Measurements from ENCODE around the gene CAPN12. TPM values are rescaled to one million over a fixed set of nuclear protein-coding genes. Genes with fewer than 3 reads are reported as not detected.

The CAPN12 gene
- total RNA-seq, 1 experiment from 2014 or later = 8.8 TPM

DNA sequence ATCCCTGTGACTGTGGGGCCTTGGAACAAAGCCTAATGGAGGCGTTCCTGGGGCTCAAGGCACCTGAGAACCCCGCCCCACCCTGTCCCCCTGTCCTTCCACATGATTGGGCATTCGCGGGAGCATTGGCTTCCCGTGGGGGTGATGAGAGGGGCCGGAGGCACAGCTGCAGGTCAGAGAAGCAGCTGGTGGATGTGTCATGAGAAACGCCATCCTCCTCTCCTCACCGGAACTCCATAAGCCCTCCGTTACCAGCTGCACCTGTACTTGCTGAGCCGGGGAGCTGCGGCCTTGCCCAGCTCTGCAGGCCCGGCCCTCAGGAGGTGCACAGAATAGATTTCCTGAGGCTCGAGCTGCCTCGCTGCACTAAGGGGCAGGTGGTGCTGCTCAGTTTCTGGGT is 42.0 kb downstream of the CAPN12 start:
- no peak for DNase-seq (ENCODE audit: low read depth, low spot score)
- Histone ChIP-seq H3K79me2 (ENCODE audit: insufficient read depth, low read length) (peaks cover 94% of the 10 kb centered on the region), H3K27me3 (ENCODE audit: insufficient read depth, low read length) (no peaks in the 10 kb centered on the region), H3K9me2 (ENCODE audit: insufficient read depth) (no peaks in the 10 kb centered on the region), H3K4me3 (replicated peaks in 1 of 2; ENCODE audit: low read depth in 1 of 2, low read length in 2 of 2) (no peak overlapping the region), H4K20me1 (ENCODE audit: insufficient read depth) (no peaks in the 10 kb centered on the region), H3K36me3 (ENCODE audit: control insufficient read depth in 1 of 2, insufficient read depth in 2 of 2, low read length in 2 of 2) (peaks cover 37 to 81% of the 10 kb centered on the region in 2 experiments), H3K9me3 (ENCODE audit: control insufficient read depth in 1 of 2, insufficient read depth in 1 of 2, low read depth in 1 of 2, low read length in 2 of 2) (no peaks in the 10 kb centered on the region), H3K9ac (ENCODE audit: low read length) (no peak overlapping the region), H2AFZ (ENCODE audit: low read depth, low read length, poor library complexity, severe bottlenecking) (no peak overlapping the region), H3K27ac (ENCODE audit: low read depth, low read length) (no peak overlapping the region), H3K4me2 (ENCODE audit: low read length) (no peak overlapping the region), H3K4me1 (ENCODE audit: control insufficient read depth in 1 of 2, insufficient read depth in 2 of 2, low read length in 2 of 2) (peaks cover 0 to 9% of the 10 kb centered on the region in 2 experiments; a peak in 1 of 4 replicates)
- no peak for TF ChIP-seq SIN3A (IDR thresholded peaks at IDR 0.05; ENCODE audit: low read depth)
- CTCF ChIA-PET = no interaction called here
- intact Hi-C loops (cut with micrococcal nuclease) = no loop called here
- RAD21 ChIA-PET (ENCODE audit: low non-redundant PET in 1 of 2, low total read pairs in 2 of 2, uncharacterized antibody in 2 of 2, unreplicated experiment in 2 of 2) = no interaction called here
- no peak for ATAC-seq
- no TSS peak for BruUV-seq (replicated peaks)
- POLR2A ChIA-PET = no interaction called here

DNA sequence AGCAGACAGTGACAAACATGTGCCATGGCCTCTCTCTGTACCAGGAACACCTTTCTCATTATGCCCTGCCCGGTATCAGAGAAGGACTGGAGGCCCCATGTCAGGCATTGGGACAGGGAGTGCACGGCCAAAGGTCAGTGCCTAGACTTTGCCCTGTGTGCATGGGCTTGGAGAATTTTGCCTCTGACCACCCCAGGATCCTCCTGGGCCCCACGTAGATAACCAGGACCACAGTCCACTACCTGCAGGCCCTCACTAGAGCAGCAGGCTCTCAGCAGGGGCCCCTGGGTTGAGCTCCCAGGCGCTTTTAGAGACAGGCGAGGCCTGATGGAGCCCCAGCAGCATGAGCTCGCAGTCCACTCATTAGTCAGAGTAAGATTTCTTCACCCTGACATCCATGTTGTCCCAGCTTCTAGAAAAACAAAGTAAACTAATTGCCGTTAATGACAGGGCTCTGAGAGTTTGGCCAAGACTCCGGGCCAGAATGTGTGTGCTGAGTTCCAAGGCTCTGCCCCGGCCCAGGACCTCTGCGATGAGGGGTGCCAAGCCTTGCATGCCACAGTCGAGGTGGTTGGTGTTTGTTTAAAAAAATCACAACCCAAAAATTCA is 42.7 kb downstream of the CAPN12 start:
- Histone ChIP-seq H3K9me3 (ENCODE audit: control insufficient read depth in 1 of 2, insufficient read depth in 1 of 2, low read depth in 1 of 2, low read length in 2 of 2) (no peaks in the 10 kb centered on the region), H3K27ac (ENCODE audit: low read depth, low read length) (no peak overlapping the region), H3K9ac (ENCODE audit: low read length) (no peak overlapping the region), H3K27me3 (ENCODE audit: insufficient read depth, low read length) (no peaks in the 10 kb centered on the region), H3K9me2 (ENCODE audit: insufficient read depth) (no peaks in the 10 kb centered on the region), H3K4me3 (replicated peaks in 1 of 2; ENCODE audit: low read depth in 1 of 2, low read length in 2 of 2) (no peak overlapping the region), H3K4me1 (ENCODE audit: control insufficient read depth in 1 of 2, insufficient read depth in 2 of 2, low read length in 2 of 2) (peaks cover 0 to 17% of the 10 kb centered on the region in 2 experiments; a peak in 1 of 4 replicates), H3K79me2 (ENCODE audit: insufficient read depth, low read length) (peaks cover 95% of the 10 kb centered on the region), H3K36me3 (ENCODE audit: control insufficient read depth in 1 of 2, insufficient read depth in 2 of 2, low read length in 2 of 2) (peaks cover 30 to 81% of the 10 kb centered on the region in 2 experiments), H2AFZ (ENCODE audit: low read depth, low read length, poor library complexity, severe bottlenecking) (no peak overlapping the region), H4K20me1 (ENCODE audit: insufficient read depth) (no peaks in the 10 kb centered on the region), H3K4me2 (ENCODE audit: low read length) (no peak overlapping the region)
- BruUV-seq (replicated peaks) = no TSS peak
- ATAC-seq (no peak), DNase-seq (ENCODE audit: low read depth, low spot score) (no peak)
- ChIA-PET CTCF (no interaction called here), RAD21 (ENCODE audit: low non-redundant PET in 1 of 2, low total read pairs in 2 of 2, uncharacterized antibody in 2 of 2, unreplicated experiment in 2 of 2) (no interaction called here), POLR2A (no interaction called here)
- TF ChIP-seq, protein P1, sequence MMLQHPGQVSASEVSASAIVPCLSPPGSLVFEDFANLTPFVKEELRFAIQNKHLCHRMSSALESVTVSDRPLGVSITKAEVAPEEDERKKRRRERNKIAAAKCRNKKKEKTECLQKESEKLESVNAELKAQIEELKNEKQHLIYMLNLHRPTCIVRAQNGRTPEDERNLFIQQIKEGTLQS (IDR thresholded peaks at IDR 0.05) = no peak
- TF ChIP-seq POLR2A (IDR thresholded peaks at IDR 0.05; ENCODE audit: borderline replicate concordance, extremely low read depth, insufficient read depth, insufficient read length) = no peak
- TF ChIP-seq, protein P2, sequence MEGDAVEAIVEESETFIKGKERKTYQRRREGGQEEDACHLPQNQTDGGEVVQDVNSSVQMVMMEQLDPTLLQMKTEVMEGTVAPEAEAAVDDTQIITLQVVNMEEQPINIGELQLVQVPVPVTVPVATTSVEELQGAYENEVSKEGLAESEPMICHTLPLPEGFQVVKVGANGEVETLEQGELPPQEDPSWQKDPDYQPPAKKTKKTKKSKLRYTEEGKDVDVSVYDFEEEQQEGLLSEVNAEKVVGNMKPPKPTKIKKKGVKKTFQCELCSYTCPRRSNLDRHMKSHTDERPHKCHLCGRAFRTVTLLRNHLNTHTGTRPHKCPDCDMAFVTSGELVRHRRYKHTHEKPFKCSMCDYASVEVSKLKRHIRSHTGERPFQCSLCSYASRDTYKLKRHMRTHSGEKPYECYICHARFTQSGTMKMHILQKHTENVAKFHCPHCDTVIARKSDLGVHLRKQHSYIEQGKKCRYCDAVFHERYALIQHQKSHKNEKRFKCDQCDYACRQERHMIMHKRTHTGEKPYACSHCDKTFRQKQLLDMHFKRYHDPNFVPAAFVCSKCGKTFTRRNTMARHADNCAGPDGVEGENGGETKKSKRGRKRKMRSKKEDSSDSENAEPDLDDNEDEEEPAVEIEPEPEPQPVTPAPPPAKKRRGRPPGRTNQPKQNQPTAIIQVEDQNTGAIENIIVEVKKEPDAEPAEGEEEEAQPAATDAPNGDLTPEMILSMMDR (IDR thresholded peaks at IDR 0.05 in 2 of 3, conservative IDR thresholded peaks at IDR 0.05 in 1 of 3; ENCODE audit: borderline replicate concordance in 1 of 3, insufficient read depth in 1 of 3, low read depth in 2 of 3, low read length in 2 of 3) = no peak
- TF ChIP-seq EZH2 (IDR thresholded peaks at IDR 0.05) = no peak
- no peak for TF ChIP-seq SIN3A (IDR thresholded peaks at IDR 0.05; ENCODE audit: low read depth)
- TF ChIP-seq FOSL1 (IDR thresholded peaks at IDR 0.05; ENCODE audit: low read depth) = no peak
- no peak for TF ChIP-seq RAD21 (IDR thresholded peaks at IDR 0.05; ENCODE audit: low read depth)
- no peak for TF ChIP-seq EGR1 (IDR thresholded peaks at IDR 0.05; ENCODE audit: low read depth)
- TF ChIP-seq, protein P3, sequence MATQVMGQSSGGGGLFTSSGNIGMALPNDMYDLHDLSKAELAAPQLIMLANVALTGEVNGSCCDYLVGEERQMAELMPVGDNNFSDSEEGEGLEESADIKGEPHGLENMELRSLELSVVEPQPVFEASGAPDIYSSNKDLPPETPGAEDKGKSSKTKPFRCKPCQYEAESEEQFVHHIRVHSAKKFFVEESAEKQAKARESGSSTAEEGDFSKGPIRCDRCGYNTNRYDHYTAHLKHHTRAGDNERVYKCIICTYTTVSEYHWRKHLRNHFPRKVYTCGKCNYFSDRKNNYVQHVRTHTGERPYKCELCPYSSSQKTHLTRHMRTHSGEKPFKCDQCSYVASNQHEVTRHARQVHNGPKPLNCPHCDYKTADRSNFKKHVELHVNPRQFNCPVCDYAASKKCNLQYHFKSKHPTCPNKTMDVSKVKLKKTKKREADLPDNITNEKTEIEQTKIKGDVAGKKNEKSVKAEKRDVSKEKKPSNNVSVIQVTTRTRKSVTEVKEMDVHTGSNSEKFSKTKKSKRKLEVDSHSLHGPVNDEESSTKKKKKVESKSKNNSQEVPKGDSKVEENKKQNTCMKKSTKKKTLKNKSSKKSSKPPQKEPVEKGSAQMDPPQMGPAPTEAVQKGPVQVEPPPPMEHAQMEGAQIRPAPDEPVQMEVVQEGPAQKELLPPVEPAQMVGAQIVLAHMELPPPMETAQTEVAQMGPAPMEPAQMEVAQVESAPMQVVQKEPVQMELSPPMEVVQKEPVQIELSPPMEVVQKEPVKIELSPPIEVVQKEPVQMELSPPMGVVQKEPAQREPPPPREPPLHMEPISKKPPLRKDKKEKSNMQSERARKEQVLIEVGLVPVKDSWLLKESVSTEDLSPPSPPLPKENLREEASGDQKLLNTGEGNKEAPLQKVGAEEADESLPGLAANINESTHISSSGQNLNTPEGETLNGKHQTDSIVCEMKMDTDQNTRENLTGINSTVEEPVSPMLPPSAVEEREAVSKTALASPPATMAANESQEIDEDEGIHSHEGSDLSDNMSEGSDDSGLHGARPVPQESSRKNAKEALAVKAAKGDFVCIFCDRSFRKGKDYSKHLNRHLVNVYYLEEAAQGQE (IDR thresholded peaks at IDR 0.05; ENCODE audit: low read depth) = no peak
- intact Hi-C loops (cut with micrococcal nuclease) = no loop called here
